Germinal center (tissue), 1 donor: ENCODE results near the gene CTIF.

Experiments
- DNase-seq: peaks from one replicate; pipeline ENCODE4 v3.0.0; 2012; ENCODE audit warnings: mixed read lengths, low spot score

Gene CTIF

DNA sequence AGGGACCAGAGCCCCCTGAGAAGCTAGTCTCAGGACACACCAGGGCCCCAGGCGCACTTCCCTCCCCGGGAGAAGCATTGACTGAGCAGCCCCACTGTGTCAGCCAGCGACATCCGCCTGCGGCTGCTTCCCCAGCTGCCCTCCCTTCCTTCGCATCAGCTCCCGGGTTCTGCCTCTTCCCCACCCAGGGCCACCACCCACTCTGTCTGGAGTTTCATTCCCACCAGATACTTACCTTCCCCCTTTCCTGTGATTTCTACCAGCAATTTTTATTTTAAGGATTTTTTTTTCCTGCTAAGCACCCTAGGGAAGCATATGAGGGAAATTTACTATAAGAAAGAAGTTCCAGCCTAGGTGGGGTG is 312.7 kb downstream of the CTIF start:
- DNase-seq, result no peak

- DNase-seq, result no peak
These were observed 313.5 kb downstream of the CTIF start for GRCh38 chr18:48852292-48852691.

DNA sequence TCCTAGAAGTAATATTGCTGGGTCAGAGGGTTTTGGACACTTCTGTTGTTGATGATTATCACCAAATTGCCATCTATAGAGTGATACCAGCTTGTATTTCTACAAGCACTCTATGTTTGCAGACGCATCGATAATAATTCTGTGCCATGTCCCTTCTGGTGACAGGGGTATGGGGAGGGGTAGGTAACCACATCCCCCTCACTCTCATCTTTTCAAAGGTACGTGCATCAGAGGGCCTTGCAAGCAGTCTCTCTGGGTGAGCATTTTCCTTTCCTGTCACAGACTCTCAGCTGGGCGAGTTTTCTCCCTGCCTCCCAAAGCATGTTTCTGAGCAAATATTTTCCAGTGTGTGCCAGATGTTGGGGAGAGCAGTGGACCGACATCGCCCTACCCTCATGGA is 314.0 kb downstream of the CTIF start:
- DNase-seq, result no peak

DNA sequence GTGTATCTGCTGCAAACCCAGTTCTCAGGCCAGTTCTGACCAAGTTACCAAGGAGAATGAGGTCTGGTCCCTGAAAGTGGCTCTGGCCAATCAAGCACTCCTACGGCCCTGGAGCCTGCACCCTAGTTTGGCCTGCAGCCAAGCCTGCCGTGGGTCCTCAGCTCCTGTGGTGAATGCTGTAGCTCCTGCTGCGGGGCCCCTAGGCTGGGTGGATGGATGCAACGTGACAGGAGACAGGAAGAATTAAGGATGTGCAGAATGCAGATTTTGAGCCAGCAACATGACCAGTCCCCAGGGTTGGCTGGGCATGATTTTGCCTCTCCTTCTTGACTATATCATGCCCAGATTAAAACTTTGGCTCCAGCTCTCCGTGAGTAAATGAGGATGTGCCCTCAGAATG is 314.8 kb downstream of the CTIF start:
- DNase-seq, result no peak

GRCh38 chr18:48854780-48855179 is 315.9 kb downstream of the CTIF start:
- no peak for DNase-seq

GRCh38 chr18:48855422-48856377 is 316.9 kb downstream of the CTIF start:
- no peak for DNase-seq

- DNase-seq, result no peak
These were observed 318.3 kb downstream of the CTIF start for GRCh38 chr18:48857023-48857694.

DNA sequence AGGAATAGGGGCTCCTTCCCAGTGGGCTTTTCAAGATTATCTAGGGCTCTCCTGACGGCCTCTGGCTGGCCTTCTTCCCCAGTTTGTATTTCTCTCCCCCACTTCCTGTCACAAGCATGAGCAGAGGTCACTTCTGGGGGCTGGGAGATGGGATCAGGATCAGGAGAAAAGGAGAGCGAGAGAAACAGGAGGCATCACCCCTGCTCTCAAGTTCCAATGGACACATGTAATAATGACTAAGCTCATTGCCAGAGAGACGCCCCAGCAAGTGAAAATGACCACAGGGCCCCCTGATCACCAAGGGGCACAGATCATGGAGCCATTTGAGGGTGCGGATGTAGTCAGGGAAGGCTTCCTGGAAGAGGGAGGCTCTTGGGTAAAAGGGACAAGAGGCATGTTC is 319.8 kb downstream of the CTIF start:
- no peak for DNase-seq

DNA sequence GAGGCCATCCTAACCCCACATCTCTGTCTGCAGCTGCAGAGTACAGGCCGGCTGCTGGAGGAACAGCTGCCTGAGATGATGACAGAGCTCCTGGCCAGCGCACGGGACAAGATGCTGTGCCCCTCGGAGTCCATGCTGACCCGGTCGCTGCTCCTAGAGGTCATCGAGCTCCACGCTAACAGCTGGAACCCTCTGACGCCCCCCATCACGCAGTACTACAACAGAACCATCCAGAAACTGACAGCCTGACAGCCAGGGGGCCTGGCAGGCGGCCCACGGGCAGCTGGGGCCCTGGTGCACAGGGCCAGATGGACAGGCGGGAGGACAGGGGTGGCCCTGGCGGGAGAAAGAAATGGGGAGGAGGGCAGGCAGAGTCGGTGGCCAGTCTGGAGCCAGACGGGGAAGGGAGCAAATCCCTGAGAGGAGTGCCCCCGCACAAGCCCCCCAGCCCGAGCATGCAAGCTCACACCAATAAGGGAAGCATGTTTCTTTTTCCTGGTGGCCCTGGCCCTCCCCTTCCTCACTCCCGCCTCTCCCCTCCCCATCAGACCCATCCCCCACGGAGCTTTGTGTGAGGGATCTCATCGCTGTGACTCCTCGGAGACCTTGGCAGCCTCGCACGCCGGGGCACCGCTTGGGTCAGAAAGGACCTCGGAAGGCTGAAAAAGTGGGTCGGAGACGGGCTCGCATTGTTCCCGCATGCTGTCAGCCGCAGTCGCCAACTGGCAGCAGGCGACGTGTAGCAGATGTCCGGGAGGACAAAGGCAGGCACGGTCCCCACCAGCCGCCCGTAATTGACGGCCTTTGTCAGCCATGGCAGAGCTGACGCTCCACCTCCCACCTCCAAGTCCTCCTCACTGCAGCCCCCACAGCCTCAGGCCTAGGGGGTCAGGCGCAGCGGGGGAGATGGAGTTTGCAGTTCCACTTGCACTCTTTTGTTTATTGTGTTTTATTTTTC is 320.8 kb downstream of the CTIF start:
- no peak for DNase-seq

GRCh38 chr18:48860269-48861180 is 321.7 kb downstream of the CTIF start:
- no peak for DNase-seq

GRCh38 chr18:48861181-48861708 is 322.4 kb downstream of the CTIF start:
- DNase-seq, result no peak

GRCh38 chr18:48862132-48862531 is 323.3 kb downstream of the CTIF start:
- DNase-seq, result no peak

DNA sequence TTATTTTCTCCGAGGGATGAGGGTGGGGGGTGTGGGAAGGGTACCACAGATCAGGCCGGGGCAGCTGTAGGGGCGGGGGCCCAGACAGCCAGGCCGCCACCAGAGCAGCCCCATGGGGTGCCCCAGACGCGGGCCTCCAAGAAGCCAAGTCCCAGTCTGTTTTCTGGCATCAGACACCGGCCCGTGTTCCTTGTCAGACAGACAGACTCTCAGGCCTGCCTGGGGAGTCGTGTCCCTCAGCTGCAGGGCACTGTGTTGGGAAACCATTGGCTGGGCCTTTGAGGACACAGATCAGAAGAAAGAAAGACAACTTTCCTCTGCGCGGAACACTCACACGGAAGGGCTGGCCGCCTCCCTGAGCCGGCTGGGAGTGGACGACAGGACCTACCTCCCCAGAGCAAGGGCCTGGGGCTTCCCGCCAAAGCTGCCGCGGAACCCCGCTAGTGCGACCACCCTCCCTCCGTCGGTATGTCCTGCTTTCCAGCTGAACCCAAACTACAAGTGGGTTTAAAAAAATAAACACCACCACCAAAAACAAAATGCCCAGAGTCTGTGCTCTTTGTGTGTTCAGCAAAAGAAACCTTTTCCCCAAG is 323.9 kb downstream of the CTIF start:
- DNase-seq, result no peak

- no peak for DNase-seq
These were observed 324.7 kb downstream of the CTIF start for GRCh38 chr18:48863432-48864065.

DNA sequence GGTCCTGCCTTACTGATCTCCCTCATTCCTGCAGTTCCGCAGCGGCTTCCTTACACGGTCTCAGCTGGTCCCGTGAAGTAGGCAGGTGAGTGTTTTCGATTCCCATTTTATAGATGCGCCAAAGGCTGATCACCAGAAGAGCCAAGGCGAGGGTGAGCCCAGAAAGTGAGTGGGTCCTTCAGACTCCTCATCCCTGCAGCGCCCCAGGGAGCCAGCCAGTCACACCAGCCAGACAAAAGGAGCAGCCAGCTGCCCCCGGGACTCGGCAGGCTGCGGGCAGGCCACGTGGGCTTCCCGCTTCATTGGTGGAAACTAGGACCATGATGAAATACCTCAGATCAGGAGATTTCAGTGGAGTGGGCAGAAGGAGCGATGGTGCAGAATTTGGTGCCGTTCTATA is 326.0 kb downstream of the CTIF start:
- no peak for DNase-seq

- DNase-seq, result no peak
These were observed 327.4 kb downstream of the CTIF start for GRCh38 chr18:48866028-48866733.

- no peak for DNase-seq
These were observed 328.0 kb downstream of the CTIF start for GRCh38 chr18:48866856-48867255.

DNA sequence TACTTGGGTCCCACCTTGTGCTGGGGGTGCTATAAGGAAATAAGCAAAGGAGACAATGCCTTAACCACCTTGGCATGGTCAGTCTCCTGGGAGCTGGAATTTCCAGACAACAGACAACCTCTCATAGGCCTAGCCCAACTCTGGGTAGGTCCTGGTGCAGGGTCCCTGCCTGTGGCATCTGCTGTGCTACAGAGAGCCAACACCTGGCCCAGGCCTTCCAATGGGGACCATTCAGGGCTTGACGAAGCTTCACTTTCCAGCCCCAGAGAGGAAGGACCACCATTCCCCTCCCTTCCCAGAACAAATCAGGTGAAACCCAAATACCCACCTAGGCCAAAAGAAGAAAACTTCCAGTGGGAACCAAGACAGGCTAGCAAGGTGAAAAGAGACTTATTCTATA is 329.1 kb downstream of the CTIF start:
- DNase-seq, result no peak
